NCI-H748 (cell line): ENCODE results near the gene ACTR1A.

Experiments
- DNase-seq: peaks from one replicate; lab custom pipeline; 2025; ENCODE audit not compliant: unreplicated experiment; lab: John Stamatoyannopoulos, UW

The ACTR1A gene

DNA sequence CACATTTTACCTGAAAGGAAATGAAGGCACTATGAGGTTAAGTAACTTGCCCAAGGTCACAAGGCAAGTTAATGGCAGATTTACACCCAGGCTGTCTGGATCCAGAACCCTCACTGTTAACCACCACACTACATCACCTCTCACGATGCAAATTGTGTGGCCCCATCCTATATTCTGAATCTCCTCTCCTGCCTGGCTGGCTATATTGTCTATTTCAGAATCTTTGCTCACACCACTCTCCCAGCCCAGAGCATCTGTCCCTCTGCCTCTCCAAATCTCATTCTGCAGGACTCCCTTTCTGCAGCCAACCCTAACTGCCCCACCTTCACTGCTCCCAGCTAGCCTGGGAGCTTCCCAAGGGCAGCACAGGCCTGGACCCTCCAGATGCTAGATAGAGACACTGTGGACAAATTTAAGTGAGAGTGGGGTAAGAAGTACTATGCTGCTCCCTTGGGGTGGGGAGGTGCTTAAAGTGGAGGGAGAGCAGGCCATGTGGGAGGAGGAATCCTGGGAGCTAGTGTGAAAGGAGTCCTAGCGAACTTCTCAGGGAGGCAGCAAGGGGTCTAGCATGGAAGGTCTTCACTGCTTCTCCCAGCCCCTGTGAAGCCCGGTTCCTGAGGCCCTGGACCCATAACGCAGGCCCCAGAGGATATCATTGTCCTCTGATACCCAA lies 70.9 kb downstream of the ACTR1A start:
- peak; percentile 29 for DNase-seq

DNA sequence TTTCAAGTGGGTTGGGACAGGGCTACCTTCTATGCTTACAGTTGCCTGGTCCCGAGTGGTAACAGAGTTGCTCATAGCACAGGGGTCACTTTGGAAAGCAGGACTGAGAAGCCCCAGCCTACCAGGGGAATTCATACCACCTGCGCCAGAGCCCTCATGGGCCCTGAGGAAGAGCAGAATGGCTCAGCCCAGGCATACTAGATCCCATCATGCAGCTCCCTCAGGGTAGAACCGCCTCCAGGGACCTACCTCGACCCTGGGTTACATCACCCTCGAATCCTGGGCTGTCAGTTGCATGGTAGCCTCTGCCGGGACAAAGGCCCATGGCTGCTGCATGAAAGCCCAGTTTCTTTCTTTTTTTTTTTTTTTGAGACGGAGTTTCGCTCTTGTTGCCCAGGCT lies 73.0 kb downstream of the ACTR1A start:
- no peak for DNase-seq
